ENCODE data around the gene SNRK.

DNA sequence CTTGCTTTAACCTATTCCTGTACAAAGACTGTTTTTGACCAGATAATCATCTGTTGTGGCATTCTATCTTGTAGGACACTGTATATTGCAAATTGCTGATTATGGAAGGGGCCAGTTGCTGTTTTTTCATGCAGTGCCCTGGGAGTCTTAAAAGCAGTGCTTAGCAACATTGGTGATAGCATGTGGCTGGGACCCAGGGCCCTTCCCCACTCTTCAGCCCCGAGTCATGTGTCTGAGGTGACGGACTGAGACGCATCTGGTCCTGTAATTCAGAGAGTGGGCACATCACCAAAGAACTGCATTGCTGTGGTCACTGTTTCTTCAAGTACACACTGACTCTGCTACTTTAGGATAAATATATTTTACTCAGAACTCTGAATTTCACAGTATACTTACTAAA, 63.4 kb downstream of the SNRK start:
- TF ChIP-seq, protein P1, sequence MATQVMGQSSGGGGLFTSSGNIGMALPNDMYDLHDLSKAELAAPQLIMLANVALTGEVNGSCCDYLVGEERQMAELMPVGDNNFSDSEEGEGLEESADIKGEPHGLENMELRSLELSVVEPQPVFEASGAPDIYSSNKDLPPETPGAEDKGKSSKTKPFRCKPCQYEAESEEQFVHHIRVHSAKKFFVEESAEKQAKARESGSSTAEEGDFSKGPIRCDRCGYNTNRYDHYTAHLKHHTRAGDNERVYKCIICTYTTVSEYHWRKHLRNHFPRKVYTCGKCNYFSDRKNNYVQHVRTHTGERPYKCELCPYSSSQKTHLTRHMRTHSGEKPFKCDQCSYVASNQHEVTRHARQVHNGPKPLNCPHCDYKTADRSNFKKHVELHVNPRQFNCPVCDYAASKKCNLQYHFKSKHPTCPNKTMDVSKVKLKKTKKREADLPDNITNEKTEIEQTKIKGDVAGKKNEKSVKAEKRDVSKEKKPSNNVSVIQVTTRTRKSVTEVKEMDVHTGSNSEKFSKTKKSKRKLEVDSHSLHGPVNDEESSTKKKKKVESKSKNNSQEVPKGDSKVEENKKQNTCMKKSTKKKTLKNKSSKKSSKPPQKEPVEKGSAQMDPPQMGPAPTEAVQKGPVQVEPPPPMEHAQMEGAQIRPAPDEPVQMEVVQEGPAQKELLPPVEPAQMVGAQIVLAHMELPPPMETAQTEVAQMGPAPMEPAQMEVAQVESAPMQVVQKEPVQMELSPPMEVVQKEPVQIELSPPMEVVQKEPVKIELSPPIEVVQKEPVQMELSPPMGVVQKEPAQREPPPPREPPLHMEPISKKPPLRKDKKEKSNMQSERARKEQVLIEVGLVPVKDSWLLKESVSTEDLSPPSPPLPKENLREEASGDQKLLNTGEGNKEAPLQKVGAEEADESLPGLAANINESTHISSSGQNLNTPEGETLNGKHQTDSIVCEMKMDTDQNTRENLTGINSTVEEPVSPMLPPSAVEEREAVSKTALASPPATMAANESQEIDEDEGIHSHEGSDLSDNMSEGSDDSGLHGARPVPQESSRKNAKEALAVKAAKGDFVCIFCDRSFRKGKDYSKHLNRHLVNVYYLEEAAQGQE (IDR thresholded peaks at IDR 0.05; ENCODE audit: unreplicated experiment) = no peak
- no peak for TF ChIP-seq CREB1 (CRISPR knock-in tag; IDR thresholded peaks at IDR 0.05; ENCODE audit: low read depth)
- TF ChIP-seq POLR2AphosphoS5 (IDR thresholded peaks at IDR 0.05; ENCODE audit: low read depth) = no peak
- TF ChIP-seq, protein P2, sequence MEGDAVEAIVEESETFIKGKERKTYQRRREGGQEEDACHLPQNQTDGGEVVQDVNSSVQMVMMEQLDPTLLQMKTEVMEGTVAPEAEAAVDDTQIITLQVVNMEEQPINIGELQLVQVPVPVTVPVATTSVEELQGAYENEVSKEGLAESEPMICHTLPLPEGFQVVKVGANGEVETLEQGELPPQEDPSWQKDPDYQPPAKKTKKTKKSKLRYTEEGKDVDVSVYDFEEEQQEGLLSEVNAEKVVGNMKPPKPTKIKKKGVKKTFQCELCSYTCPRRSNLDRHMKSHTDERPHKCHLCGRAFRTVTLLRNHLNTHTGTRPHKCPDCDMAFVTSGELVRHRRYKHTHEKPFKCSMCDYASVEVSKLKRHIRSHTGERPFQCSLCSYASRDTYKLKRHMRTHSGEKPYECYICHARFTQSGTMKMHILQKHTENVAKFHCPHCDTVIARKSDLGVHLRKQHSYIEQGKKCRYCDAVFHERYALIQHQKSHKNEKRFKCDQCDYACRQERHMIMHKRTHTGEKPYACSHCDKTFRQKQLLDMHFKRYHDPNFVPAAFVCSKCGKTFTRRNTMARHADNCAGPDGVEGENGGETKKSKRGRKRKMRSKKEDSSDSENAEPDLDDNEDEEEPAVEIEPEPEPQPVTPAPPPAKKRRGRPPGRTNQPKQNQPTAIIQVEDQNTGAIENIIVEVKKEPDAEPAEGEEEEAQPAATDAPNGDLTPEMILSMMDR (conservative IDR thresholded peaks at IDR 0.05; ENCODE audit: low read depth in 2 of 2) = no peak
- no peak for TF ChIP-seq EZH2 (IDR thresholded peaks at IDR 0.05; ENCODE audit: low read depth, unreplicated experiment)
- no peak for TF ChIP-seq NANOG (IDR thresholded peaks at IDR 0.05; ENCODE audit: borderline replicate concordance)
- no peak for TF ChIP-seq JUNB (IDR thresholded peaks at IDR 0.05; ENCODE audit: unreplicated experiment)
- TF ChIP-seq ZNF114 (CRISPR knock-in tag; IDR thresholded peaks at IDR 0.05) = no peak
- TF ChIP-seq EZH2phosphoT487 (IDR thresholded peaks at IDR 0.05; ENCODE audit: unreplicated experiment) = no peak
- TF ChIP-seq ZNF331 (CRISPR knock-in tag; IDR thresholded peaks at IDR 0.05; ENCODE audit: low read depth) = no peak

All from GM23338 (cell line).